Parathyroid adenoma (tissue), 2 donors: ENCODE results near the gene NFKBIL1.

Experiments used
- H2AFZ ChIP-seq: fragments of 300-600 bp; sonication (generic); one replicate; pipeline ENCODE4 v1.7.0; 2017; ENCODE audit warnings: antibody characterized with exemption, mild to moderate bottlenecking
- H3K27ac ChIP-seq: fragments of 300-600 bp; sonication (generic); one replicate; pipeline ENCODE4 v1.7.0; 2017
- H3K27me3 ChIP-seq: fragments of 300-600 bp; sonication (generic); one replicate; pipeline ENCODE4 v1.7.0; 2017; ENCODE audit warnings: low read length; ENCODE audit not compliant: control insufficient read depth, insufficient read depth
- H3K36me3 ChIP-seq: fragments of 300-600 bp; sonication (generic); one replicate; pipeline ENCODE4 v1.7.0; 2017; ENCODE audit warnings: low read length; ENCODE audit not compliant: control insufficient read depth, insufficient read depth
- H3K4me1 ChIP-seq: fragments of 300-600 bp; sonication (generic); one replicate; pipeline ENCODE4 v1.7.0; 2017; ENCODE audit warnings: control low read depth
- H3K4me2 ChIP-seq: fragments of 300-600 bp; sonication (generic); one replicate; pipeline ENCODE4 v1.7.0; 2017; ENCODE audit warnings: low read length
- H3K4me3 ChIP-seq: fragments of 300-600 bp; sonication (generic); one replicate; pipeline ENCODE4 v1.7.0; 2017; ENCODE audit warnings: low read depth, low read length
- H3K79me2 ChIP-seq: fragments of 300-600 bp; sonication (generic); one replicate; pipeline ENCODE4 v1.7.0; 2017; ENCODE audit warnings: control low read depth
- H3K9ac ChIP-seq: fragments of 300-600 bp; sonication (generic); one replicate; pipeline ENCODE4 v1.7.0; 2017; ENCODE audit warnings: mild to moderate bottlenecking
- H3K9me3 ChIP-seq: fragments of 300-600 bp; sonication (generic); one replicate; pipeline ENCODE4 v1.7.0; 2017; ENCODE audit warnings: low read length; ENCODE audit not compliant: control insufficient read depth
- CTCF ChIP-seq: fragments of 300-600 bp; sonication (generic); IDR thresholded peaks from one replicate; pipeline ENCODE4 v1.7.0; 2017; ENCODE audit warnings: antibody characterized with exemption, mild to moderate bottlenecking
- donor health status: primary hyperparathyroidism.

The NFKBIL1 gene

GRCh38 chr6:31530659-31531058, 16.7 kb upstream of the NFKBIL1 start:
- Histone ChIP-seq H2AFZ (no peak overlapping the region), H3K27ac (no peak overlapping the region), H3K79me2 (no peaks in the 10 kb centered on the region), H3K36me3 (no peaks in the 10 kb centered on the region), H3K9ac (no peak overlapping the region), H3K4me2 (no peak overlapping the region), H3K9me3 (no peaks in the 10 kb centered on the region), H3K4me1 (peaks cover 6% of the 10 kb centered on the region), H3K4me3 (no peak overlapping the region), H3K27me3 (no peaks in the 10 kb centered on the region)
- TF ChIP-seq CTCF, result no peak

GRCh38 chr6:31531162-31531561, 16.2 kb upstream of the NFKBIL1 start:
- no peak for TF ChIP-seq CTCF
- Histone ChIP-seq H2AFZ (no peak overlapping the region), H3K4me3 (no peak overlapping the region), H3K27ac (no peak overlapping the region), H3K79me2 (no peaks in the 10 kb centered on the region), H3K4me1 (peaks cover 6% of the 10 kb centered on the region), H3K27me3 (no peaks in the 10 kb centered on the region), H3K36me3 (no peaks in the 10 kb centered on the region), H3K4me2 (no peak overlapping the region), H3K9me3 (no peaks in the 10 kb centered on the region), H3K9ac (no peak overlapping the region)

- no peak for TF ChIP-seq CTCF
- Histone ChIP-seq H3K36me3 (no peaks in the 10 kb centered on the region), H3K9me3 (no peaks in the 10 kb centered on the region)
Measured at GRCh38 chr6:31531771-31532643, 15.4 kb upstream of the NFKBIL1 start.

GRCh38 chr6:31532644-31533454, 14.6 kb upstream of the NFKBIL1 start:
- Histone ChIP-seq H2AFZ (no peak overlapping the region), H3K9ac (no peak overlapping the region), H3K79me2 (no peaks in the 10 kb centered on the region), H3K27me3 (no peaks in the 10 kb centered on the region), H3K4me1 (peaks cover 6% of the 10 kb centered on the region), H3K9me3 (no peaks in the 10 kb centered on the region), H3K4me2 (no peak overlapping the region), H3K27ac (peak overlapping the region; percentile 34), H3K36me3 (no peaks in the 10 kb centered on the region), H3K4me3 (no peak overlapping the region)
- TF ChIP-seq CTCF, result no peak

More at GRCh38 chr6:31531771-31532643, 15.4 kb upstream of the NFKBIL1 start:
- Histone ChIP-seq H3K9ac (no peak overlapping the region), H3K27me3 (no peaks in the 10 kb centered on the region), H2AFZ (no peak overlapping the region), H3K4me2 (no peak overlapping the region), H3K4me3 (no peak overlapping the region), H3K79me2 (no peaks in the 10 kb centered on the region), H3K4me1 (peaks cover 6% of the 10 kb centered on the region), H3K27ac (peak overlapping the region; percentile 34)
